Fibroblast of gingiva (primary cell): ENCODE results near the gene GALNT17.

ENCODE experiments used
- DNase-seq: peaks from one replicate; pipeline ENCODE4 v3.0.0-alpha.2; 2011; ENCODE audit warnings: low read depth

The GALNT17 gene

DNA sequence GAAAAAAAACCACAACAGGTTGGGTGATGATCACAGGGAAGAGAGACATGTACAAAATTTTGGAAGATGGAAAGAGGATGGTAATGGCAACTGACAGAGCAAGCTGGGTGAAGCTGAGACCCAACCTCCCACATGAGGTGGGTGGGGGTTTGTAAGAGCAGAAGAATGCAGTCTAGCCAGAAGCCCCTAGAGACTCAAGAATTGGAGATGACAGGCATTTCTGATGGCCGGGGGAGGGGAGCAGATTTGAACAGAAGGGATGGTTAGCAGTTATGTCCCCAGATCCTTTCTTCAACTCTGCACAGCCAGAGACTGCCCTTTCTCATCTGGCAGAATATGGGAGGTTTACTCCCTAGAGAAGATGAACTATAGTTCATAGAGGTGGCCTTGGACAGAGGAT lies 208.0 kb downstream of the GALNT17 start:
- no peak for DNase-seq

DNA sequence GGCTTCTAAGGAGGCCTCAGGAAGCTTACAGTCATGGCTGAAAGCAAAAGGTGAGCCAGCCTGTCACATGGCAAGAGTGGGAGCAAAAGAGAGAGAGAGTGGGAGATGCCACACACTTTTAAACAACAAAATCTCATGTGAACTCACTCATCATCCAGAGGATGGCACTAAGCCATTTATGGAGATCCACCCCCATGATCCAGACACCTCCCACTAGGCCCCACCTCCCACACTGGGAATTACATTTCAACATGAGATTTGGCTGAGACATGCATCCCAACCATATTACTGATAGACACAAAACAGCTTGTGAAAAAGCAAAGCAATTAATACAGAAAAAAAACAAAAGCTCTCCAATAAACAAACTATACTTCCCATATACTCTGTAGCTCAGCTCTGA lies 210.3 kb downstream of the GALNT17 start:
- no peak for DNase-seq

DNA sequence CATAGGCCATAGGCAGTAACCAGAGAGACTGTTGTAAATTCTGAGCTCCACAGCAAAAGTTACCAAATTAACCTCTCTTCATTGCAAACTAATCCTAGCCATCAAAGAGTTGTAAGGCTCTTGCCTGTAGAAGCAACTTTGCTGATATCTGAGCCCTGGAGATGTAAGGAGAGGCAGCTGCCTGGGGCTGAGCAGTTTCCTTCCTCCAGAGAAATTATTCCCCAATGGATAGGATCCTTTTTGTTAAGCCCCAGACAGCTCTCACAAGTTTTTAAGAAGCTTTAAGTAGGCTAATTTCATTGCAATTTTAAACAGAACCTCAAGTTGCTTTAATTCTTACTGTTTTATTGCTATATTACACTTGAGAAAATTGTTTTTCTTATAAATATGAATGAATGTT lies 211.1 kb downstream of the GALNT17 start:
- no peak for DNase-seq

DNA sequence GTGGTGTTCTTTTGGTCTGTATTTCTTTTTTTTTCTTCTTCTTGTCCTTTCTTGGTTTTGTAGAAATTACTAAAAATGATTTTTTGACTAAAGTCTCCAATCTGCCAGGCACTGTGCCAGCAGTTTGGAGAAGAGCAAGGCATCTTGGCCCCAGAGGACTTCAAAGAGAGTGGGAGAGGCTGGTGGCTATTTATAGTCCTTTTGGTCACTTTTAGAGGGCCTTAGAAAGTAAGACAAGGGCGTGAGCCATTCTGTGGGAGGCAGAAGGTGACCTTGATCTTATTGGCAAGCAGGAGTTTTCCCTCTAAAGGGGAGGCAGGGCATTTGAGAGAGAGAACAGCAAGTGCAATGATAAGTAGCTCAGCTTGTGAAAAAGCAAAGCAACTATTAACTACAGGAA lies 211.9 kb downstream of the GALNT17 start:
- no peak for DNase-seq

DNA sequence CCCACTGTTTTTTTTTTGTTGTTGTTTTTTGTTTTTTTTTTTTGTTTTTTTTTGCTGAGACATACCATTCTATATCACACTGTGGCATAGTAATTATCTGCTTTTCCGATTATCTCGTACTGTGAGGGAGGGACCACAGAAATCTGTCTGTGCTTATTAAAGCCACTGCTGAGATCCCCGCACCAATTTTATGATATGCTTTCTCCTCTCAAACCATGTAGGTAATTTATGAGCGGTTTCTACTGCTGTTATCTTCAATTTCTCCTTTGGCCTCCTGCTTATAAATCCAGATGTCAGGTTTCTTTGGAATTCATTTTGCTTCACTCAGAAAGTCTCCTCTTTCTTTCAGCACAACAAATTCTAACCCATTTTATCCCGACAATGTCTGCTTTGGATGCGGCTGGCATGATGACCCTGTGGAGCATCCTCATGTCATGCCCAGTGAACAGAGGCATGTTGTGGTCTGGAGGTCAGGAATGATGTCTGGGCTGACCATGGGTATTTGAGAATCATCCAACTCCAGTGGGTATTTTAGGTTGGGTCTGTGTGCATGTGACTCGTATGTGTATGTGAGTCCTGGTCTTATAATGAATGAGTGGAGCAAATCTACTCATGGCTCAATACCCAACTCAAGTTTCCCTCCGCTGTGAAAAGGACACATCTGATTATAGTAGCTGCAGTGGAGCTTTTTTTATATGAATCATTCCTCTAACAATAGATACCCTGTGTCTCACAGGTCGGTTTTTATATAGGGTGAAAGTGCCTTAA lies 213.4 kb downstream of the GALNT17 start:
- DNase-seq, result no peak

DNA sequence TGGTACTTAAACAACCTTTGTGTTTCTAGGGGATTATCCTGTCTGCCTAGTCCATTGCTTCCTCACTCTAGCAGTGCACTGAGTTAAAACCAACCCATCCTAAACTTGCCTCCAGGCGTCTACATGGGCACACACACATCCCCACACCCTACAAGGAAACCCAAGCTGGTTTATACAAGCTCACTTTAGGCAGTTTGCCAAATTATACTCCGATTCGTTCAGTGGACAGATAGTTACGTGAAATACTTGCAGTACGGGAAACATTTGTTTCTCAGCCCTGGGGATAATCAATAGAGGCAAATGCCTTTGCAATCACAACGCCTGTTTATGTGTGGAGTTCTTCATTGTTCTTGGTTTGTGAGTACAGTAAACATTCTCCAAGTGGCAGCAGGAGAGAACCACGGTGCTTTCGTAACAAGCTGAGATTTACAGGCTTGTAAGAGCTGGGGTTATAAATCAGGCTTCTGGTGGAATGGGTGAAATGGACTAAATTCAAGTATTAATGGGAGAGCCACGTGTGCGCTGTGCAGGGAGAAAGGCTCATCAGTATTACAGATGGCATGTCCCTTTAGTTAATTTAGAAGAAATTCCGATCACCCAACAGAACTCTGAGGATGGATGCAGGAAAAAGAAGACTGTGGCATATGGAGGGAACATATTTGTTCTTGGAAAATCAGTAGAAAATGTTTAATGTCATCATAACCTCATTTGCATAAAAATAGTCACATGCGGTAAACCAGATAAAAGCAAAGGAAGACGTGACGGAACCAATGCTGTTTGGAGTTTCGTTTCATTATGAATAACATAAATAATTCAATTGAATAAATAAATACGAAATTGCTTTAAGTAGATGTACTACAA lies 217.1 kb downstream of the GALNT17 start:
- DNase-seq, result no peak

DNA sequence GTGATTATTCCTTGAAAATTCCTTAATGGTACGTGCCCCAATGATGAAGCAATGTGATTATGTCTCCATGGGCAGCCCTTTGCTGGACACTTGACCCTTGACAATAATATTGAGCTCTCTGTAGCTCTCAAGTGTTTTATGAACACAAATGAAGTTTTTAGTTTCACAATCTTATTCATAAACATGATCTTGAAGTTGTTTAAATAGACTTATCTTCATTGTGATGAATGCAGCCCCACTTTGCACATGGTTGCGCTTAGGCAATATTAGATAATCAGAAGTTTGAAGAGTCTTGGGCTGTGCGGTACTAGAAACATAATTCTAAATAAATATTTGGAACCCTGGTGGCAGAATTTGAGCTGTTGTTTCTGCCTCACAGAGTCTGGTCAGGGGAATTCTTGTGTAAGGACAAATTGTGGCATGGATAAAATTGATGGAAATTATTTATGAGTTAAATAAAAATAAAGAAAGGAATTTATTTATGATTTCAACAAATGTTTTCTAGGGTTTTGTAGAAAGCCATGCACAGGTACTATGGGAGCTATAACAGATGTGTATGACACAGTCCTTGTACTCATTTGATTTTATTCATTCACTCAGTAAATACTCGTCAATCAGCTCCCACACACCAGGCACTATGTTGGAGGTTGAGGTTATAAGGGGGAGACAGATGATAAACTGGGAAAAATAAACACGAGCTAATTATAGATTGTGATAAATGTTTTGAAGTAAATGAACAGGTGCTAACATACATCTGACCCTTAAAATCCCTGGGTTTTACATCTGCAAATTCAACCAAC lies 217.9 kb downstream of the GALNT17 start:
- no peak for DNase-seq

DNA sequence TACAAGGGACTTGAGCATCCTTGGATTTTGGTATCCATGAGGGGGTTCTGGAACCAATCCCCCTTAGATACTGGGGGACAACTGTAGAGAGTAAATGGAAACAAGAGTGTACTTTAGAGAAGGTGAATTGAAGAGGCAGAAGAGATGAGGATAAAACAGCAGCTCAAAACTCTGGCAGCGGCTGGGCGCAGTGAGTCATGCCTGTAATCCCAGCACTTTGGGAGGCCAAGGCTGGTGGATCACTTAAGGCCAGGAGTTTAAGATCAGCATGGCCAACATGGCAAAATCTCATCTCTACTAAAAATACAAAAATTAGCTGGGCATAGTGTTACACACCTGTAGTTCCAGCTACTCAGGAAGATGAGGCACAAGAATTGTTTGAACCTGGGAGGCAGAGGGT lies 218.7 kb downstream of the GALNT17 start:
- DNase-seq, result no peak

DNA sequence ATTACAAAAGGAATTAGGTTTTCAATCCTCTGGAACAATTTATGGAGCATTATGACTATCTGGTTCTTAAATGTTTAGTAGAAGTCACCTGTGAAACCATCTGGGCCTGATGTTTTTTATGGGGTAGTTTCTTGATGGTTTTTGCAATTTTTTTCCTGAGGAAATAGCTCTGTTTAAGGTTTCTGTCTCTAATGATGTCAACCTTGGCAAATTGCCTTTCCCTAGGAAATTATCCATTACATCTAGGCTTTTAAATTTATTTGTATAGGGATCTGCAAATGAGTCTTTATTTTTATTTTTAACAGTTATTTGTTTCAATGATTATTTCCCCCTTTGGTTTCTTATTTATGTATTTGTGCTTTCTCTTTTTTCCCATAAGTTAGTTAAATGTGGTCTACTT lies 222.8 kb downstream of the GALNT17 start:
- DNase-seq, result no peak

DNA sequence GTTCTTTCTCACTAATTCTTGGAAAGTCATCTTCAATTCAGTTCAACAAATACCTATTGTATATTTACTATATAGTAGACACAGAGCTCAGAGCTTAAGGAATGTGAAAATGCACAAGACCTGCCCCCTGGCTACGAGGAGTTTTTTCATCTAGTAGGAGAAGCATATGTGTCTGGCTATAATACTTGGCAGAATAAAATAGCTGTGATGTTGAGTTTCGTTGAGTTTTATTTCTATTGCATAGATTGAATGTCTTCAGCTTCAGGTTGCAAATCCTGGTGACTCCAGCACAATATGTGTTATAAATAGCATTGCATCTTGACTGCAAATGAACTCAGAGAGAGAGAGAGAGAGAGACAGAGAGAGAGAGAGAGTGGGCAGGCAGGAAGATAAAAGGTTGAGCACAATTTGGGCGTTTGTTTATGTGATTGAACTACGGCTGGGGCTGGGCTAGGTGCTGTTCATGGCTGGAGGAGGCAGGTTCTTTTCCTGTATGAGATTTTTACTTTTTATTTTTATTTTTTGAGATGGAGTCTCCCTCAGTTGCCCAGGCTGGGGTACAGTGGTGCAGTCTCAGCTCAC lies 229.6 kb downstream of the GALNT17 start:
- no peak for DNase-seq

DNA sequence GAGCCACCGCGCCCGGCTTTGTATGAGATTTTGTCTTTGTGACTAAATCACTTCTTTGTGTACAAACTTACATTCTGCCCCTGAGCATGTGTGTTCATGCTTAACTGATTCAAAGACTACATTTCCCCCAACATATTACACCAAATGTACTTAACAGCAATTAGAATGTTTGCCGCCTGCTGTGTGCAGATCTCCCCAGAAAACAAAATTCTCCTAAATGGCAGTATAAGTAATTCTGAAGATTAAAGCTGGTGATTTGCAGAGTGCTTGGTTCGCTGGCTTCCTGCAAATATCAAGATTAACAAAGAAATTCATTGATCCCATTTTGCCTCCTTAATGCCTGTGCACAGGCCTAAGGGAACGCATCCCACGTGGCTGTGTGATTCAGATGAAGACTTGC lies 230.3 kb downstream of the GALNT17 start:
- no peak for DNase-seq

DNA sequence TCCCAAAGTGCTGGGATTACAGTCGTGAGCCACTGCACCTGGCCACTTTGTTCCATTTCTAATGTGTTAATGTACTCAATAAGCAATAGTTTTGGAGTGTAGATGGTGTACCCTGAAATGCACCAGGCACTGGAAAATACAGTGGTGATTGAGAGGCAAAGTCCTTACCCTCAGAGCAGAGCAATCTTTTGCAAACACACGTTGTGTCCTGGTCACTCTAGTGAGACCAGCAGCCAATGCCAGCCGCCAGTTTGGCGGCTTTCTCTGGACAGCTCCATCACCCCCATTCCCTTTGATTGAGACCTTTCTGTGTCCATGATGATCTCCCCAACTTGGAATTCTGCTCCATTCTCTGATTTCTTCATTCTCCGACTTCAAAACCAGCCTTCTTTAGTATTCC lies 231.3 kb downstream of the GALNT17 start:
- no peak for DNase-seq

DNA sequence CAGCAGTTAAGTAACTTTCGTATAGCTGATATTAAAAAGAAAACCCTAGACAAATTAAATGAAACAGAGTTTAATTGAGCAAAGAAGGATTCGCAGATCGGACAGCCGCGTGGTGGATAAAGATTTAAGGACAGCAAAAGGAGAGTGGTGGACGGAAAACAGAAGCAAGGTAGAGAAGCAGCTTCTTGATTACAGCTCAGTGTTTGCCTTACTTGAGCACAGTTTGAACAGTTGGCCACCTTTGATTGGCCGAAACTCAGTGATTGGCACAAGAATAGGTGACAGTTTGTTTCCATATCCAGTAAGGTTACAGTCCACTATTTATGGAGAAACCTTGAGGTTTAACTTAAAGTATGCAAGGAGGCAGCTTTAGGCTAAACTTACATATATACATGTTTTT lies 231.7 kb downstream of the GALNT17 start:
- DNase-seq, result no peak

DNA sequence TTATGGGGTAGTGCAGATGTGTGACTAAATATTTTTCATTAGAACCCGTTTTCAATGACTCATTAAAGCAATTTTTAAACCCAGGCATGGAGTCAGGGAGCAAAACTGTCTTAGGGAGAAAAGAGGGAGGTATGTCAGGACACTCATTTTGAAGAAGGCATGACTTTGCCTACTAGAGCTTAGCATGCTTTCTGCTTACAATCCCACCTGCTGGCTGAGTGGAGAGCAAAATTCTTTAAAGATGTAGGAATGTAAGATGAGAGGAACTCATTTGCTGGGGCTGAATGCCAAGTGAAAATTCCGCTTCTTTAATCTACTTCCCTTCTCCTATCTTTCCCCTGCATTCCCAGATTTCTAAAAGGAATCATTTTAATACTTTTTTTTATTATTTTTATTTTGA lies 232.6 kb downstream of the GALNT17 start:
- no peak for DNase-seq

DNA sequence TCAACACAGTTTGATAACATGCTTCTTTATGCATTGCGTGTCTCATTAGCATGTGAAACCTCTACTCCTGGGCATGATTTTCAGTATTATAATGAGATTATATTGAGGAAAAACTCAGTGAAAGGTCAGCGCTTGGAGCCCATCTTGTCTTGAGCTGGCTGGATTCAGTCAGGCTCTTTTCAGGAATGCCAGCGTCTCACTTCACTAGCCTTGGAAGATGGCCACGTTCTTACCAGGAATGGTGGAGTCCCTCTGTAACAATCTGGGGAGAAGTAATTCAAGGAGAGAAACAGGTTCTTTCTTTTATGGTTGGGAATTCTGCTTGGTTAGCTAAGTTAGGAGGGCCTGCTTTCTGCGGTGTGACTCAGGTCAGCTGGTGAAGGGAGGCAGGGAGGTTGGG lies 241.0 kb downstream of the GALNT17 start:
- no peak for DNase-seq

DNA sequence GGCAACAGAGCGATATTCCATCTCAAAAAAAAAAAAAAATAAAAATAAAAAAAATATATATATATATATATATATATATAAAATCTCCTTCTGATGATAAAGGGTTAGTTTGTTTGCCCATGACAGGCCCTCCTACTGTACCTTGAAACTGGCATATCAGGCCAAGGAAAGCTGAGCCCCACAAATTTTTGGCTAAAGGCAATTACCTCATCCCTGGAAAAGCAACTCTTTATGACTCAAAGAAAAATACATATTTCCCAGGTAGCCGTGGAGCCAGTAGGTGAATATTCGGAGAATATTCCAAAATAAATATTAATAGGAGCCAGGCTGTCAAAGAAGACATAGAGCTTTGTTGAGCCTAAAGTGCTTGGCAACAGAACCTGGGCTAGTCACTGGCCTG lies 245.1 kb downstream of the GALNT17 start:
- DNase-seq, result no peak

DNA sequence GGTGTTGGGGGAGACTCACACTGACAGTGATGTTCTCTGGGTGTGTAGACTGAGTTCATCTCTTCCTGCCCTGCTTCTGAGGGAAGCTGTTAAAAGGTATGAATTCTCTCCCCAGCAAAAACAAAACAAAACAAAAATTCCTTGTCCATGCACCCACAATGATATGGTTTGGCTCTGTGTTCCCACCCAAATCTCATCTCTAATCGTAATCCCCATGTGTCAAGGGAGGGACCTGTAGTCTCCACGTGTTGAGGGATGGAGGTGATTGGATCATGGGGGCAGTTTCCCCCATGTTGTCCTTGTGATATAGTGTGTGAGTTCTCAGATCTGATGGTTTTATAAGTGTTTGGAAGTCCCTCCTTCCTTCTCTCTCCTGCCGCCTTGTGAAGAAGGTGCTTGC lies 245.5 kb downstream of the GALNT17 start:
- DNase-seq, result no peak

DNA sequence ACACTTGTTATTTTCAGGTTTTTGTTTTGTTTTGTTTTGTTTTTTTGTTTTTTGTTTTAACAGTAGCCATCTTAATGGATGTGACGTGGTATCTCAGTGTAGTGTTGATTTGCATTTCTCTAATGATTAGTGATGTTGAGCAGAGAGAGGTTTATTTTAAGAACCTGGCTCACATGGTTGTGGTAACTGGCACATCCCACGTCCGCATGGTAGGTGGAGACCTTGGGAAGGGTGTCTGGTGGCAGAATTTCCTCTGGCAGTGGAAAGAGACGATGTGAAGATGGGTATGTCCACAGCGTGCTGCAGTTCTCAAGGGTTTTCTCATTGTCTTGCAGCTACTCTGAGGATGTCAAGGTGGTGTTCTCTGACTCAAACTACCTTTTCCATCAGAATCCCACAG lies 252.2 kb downstream of the GALNT17 start:
- no peak for DNase-seq

DNA sequence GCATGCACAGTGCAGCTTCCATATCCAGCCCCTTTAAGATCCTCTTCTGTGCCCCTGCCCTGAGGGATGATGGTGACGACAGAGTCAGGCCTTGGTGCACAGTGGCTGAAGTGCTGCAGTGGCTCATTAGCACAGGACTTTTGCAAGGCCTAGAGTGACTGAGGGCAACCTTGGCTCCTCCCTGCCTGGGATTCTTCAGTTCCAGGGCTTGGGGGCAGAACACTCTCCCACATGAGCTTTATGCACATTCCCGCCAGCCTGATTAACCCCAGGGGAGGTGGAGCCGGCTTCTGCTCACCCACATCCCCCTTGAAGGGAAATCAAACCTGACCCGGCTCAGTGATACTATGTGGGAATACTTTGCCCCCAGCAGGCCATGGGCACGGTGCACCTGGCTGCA lies 253.4 kb downstream of the GALNT17 start:
- DNase-seq, result no peak

DNA sequence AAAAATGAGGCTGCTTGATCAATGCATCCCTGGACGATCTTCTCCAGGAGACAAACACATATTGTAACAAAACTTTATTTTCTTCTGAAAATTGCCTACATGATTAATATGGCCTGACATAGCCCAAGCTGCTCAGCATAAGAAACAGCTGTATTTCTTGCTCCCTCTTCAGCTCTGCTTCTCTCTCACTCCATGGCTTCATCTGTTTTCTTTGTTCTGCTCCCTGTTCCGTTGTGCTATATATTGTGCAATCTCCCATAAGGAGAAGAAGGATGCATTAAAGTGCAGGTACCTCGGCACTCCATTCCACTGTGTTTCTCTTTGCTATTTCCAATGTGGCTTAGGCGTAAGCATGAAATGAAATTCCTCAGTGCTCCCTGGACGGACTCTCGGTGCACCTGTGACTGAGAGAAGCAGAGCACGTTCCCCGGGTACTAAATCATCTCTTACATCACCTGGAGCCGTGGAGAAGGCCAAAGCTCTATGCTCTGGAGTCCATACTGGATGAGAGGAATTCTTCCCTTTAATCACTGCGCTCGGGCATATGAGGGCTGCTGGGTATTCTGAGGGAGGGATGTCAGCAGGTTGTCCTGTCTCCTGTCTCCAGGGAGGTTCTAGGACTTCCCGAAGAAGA lies 254.3 kb downstream of the GALNT17 start:
- DNase-seq, result no peak

DNA sequence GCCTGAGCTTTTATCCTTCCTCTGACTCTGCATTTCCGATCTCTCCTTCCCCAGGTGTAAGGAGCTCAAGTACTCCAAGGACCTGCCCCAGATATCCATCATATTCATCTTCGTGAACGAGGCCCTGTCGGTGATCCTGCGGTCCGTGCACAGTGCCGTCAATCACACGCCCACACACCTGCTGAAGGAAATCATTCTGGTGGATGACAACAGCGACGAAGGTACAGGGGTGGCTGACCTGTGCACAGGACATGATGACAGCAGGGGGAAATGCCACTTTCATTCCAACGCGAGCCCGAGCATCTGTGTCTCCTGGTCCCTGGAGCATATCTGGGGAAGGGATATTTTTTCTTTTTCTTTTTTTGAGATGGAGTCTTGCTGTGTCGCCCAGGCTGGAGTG lies 256.2 kb downstream of the GALNT17 start:
- no peak for DNase-seq

DNA sequence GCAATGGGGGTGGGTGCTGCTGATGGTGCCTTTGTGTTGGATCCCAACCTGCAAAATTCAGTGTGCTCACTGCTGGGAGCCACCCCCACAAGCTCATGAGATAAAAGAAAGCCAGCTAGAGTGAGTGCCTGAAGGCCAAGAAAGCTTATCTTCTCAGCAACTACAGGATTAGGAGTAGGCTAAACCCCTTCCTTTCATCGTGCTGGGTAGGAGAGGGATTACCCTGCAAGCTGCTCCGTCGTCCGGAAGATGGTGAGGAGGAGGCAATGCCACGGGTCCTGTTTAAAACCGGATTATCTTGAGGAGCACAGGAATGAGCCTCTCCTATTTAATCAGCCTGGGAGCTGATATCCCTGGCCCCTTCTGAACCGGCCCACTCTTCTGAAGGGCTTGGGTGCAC lies 258.0 kb downstream of the GALNT17 start:
- DNase-seq, result no peak
